Measurements from ENCODE around the gene KRT20.
A peak's percentile ranks its signal among the peaks of the same experiment; 100 is the strongest.

Gene KRT20

DNA sequence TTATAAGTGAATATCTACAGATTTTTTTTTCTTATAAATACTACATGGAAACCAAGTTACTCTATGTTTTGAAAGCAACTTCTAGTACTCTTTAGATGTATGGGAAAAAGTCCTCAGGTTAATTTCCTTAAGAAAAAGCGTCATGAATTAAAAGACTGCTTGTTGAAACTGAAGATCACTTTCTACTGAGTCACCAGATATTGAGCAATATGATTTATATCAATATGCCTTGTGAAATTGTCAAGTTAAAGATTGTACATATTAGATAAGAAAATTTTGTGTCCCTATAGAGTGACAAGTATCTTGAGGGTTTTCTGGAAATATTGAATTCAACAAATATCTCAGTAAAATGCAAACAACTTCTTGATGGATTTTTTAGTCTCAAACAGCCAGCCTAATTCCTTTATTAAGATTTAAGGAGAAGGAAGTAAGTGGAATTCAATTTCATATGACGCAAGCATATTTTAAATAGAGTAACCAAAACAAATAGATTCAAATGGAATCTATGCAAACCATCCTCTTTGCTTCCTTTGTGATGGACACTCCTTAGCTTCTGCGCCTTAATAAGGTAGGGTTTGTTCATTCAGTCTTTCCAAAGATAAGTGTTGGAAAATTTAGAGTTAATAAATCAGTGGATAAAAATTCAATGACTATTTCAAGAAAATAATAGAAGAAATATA lies 34.6 kb downstream of the KRT20 start:
- peak; percentile 1 for DNase-seq

DNA sequence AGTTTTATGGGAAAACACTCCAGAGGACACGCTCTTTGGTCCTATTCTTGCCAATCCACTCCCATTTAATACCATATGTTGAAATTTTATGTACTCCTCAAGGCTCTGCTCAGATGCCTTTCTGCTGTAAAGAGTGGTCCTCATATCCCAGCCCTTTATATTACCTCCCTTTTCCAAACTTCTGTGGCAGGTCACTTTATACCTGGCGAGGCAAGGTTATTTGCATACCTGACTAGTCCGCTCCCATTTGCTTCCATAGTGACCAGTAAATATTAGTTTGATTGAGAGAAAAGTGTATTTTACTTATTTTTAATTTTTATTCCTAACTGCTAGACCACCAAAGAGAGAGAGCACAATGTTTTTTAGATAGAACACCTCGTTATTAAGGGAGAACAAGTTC lies 35.3 kb downstream of the KRT20 start:
- no peak for DNase-seq

DNA sequence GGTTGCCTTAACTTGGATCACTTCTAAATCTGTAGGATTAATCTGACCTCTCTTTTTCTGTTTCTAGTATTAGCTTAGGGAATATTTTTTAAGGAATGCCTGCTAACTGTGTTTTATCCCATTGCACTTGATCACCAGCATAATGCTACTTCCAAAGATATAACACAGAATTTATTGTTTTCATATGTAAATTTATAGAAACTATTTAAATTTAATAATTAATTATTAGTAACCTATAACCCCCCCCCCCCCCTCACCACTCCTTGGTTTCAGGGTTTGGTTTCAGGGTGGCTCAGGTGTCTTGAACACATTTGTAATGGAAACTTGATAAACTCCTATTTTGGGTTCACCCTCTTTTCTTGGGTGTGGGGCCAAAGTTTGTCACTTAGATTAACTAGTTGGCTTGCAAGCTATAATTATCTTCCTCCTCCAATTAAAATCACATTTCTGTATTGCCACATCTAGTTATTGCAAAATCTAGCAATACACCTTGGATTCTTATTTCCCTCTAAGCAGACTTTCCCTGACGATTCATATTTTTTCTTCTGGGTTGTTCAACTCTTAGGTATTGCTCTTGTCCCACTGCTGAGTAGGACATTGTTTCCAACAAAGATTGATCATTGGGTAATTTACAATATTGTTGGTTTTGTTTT lies 36.3 kb downstream of the KRT20 start:
- DNase-seq, result no peak

DNA sequence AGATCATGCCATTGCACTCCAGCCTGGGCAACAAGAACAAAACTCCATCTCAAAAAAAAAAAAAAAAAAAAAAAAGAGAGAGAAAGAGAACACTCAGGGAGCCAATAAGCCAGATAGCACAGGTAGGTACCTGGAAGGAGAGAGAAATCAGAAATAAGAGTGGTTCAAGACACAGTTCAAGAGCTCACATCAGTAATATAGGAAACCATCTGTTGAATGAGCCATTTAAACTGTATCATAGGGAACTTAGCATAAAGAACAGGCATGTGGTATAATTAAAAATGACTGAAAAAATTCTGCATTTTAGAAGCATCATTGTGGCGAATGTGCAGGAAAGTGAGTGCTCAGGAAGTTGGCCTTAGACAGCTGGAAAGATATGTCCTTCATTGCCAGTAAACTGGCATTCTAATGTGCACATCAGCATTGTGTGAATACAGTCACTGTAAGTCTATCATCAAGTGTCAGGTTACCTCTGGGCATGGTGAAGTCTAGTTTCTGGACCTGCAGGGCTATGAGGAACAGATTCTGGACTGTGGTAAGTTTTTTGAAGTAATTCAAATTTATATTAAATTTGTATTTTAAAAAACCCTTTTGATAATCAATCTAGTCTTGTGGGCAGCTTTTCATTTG lies 38.4 kb downstream of the KRT20 start:
- DNase-seq, result no peak

DNA sequence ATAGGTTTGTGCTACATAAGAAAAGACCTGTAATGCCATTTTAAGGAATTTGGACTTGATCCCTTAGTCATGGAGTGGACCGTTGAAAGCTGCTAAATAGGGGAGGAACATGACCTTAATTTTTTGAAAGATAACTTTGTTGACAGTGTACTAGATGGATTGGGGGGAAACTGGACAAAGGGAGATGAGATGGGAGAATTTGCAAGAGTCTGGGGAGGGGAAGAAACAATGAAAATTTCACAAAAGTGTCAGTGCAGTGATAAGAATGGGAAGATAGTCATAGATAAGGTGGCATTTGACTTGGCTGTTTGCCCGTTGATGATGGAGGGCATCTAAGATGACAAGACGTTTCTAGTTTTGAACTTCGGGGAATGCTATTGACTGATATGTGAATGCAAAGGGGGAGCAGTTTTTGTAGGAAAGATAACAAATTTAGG lies 40.4 kb downstream of the KRT20 start:
- DNase-seq, result no peak

DNA sequence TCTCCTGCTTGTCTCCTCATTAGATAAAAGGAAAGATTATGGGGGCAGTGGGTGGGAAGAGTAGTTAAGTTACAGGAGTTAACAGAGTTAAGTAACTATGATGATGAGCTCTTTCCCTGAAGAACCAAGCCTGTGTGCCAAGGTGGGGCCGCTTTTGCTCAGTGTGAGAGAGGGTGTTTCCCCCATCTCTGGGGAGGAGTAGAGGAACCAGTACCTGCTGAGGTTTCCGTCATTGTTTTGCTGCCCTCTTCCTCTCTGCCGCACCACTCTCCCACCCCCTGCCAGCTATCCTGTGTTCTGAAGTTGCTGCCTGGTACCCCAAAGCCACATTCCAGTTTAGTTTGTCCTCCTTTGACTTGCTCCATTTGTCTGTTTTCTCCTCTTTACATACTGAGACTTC lies 41.8 kb downstream of the KRT20 start:
- no peak for DNase-seq

DNA sequence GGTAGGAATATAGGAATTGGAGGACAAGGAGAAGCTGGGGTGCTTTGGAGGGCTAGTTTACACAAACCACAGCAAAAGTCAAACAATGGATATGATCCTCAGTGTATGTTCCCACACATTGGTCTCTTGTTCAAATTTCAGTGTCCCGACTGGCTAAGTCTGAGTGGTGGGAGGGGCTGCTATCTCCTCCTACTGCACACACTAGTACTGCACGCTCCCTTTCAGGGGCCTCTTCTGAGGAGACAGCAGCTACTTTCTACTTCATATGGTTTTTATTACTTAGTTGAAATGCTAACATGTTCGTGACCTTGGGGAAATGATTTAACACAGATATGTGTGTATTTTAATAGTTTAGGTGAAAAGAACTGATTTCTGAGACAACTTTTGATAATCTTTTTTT lies 43.8 kb downstream of the KRT20 start:
- peak; percentile 31 for DNase-seq

DNA sequence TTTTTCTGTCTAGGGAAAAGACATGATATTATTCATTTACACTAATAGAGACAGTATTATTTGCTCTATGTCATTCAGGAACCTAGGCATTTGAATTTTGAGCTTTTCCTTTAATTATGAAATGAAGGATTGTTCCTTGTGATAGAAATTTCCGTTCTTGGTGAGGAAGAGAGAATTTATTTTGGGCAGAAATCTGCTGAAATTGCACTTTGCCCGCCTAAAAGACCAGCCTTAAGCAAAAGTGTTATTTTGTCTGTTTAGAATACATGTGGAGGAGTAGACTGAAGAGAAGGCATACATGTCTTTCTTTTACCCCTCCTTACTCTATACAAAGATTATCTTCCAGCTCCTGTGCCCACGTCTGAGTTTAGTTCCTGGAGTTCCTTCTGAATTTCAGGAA lies 45.8 kb downstream of the KRT20 start:
- DNase-seq, result no peak

DNA sequence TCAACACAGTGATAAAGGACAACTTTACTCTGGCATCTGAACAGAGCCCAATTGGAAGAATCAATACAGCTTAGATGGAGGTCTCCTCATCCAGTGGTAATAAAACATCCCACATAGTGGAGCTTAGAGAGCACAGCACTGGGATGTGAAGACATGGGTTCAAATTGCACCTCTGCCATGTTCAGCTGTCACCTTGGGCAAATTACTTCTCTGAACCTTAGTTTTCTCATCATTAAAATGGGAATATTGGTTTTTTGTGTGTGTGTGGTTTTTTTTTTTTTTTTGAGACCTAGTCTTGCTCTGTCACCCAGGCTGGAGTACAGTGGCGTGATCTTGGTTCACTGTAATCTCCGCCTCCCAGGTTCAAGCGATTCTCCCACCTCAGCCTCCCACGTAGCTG lies 49.0 kb downstream of the KRT20 start:
- no peak for DNase-seq

DNA sequence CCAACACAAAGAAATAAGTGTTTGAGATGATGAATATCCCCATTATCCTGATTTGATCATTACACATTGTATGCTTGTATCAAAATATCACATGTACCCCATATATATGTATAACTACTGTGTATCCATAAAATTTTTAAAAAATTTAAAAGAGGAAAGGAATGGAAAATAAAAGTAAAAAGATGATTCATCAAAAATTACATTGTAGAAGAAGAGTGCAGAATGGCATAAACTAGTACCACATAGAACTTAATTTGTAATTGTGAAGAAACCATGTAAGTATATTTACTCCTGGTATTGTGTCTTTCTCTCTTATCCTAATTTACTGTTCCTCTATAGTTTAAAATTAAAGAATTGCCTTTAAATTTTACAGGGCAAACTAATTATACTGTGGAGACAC lies 51.2 kb downstream of the KRT20 start:
- no peak for DNase-seq

DNA sequence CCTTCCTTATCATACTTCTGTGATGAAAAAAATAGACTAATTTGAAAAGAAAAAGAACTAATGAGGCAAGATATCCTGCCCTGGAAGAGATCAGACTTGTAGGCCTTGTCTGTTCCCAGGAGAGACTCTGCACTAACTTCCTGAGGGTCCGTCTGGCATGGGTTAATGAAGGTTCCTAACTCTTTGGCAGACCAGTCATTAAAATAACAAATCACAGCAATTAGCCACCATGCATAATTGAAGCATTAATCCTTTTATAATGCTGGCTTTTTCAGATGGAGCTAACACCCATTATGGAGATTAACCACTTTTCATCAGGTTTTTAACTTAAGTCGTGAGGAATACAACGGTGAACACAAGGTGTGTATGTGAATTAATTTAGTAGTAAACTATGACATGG lies 52.2 kb downstream of the KRT20 start:
- DNase-seq, result no peak

DNA sequence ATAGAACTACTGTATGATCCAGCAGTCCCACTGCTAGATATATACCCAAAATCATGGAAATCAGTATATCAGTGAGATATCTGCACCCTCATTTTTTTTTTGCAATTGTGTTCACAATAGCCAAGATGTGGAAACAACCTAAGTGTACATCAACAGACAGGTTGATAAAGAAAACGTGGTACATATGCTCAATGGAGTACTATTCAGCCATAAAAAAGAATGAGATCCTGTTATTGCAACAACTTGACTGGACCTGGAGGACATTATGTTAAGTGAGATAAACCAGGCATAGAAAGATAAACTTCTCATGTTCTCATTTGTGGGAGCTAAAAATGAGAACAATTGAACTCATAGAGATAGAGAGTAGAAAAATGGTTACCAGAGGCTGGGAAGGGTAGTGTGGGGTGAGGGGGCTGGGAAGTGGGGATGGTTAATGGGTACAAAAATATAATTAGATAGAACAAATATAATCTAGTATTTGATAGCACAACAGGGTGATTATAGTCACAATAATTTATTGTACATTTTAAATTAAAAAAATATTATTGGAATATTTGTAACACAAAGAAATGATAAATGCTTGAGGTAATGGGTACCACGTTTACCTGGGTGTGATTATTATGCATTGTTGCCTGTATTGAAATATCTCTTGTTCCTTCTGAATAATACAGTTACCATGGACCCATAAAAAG lies 54.8 kb downstream of the KRT20 start:
- DNase-seq, result no peak

DNA sequence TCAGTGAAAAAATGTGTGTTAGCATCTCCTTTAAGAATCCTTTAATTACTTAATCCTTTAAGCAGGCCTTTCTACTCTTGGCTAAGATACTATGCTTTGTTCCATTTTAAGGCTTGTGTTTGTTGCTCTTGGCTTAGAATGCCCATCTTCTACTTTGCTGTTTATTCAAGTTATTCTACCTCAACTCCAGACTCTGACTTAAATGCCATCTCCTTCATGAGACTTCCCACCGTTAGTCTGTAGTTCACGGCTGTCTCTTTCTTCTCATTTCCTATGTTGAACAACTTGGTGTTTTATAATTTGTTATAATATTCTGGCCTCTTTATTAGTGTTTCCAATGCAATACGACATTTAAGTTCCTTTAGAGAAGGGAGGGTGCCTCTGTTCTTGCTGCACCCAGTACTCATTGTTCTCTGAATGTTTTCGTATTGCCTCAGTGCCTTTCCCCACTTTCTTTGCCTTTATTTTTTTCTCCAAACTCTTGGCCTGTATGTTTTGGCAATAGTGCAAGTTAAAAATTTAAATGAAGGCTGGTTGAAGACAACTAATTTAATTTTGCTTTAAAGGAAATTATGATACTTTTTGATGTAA lies 56.5 kb downstream of the KRT20 start:
- no peak for DNase-seq

DNA sequence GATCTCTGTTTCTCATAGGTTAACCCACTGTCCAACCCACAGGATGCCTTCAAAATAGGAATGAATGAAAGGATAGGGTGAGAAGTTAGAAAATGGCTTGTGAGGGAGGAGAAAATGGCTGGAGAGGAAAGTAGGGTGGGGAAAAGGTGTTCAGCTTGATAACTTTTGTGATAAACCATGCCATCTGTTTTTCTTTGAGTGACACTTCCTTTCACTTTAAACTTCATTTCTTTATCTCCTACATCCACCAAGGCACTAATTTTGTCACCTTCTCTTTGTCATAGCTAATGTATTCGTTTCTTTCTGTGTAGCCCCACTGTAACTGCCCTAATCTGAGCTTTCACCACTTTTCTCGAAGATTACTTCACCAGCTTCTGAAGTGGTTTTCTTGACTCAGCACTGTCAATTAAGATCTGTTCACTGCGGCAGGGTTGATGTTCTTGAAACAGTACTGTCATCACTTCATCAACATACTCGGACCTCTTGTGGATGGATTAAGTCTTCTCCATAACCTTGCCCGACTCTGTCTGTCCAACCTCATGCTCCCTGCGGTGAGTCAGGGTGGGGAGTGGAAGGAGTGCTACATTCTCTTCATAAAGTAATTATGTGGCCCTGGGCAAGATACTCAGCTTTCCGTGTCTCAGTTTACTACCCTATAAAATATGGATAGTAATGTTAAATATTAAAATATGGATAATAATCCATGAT lies 57.1 kb downstream of the KRT20 start:
- peak; percentile 43 for DNase-seq
